HG03097 (cell line): ENCODE measurements around the gene CALML3.
"Not testable (repeated sequence)": the region's sequence is repeated elsewhere in the genome, so short reads cannot be mapped to it uniquely, and the experiment has no call there.

ENCODE experiments used
- ATAC-seq: cut with Tn5 transposase; IDR thresholded peaks from one replicate; pipeline ENCODE4 v1.9.1; 2021; ENCODE audit not compliant: unreplicated experiment, low FRiP score

CALML3 gene

GRCh38 chr10:5551531-5552375, 27.0 kb downstream of the CALML3 start:
- ATAC-seq: no peak

DNA sequence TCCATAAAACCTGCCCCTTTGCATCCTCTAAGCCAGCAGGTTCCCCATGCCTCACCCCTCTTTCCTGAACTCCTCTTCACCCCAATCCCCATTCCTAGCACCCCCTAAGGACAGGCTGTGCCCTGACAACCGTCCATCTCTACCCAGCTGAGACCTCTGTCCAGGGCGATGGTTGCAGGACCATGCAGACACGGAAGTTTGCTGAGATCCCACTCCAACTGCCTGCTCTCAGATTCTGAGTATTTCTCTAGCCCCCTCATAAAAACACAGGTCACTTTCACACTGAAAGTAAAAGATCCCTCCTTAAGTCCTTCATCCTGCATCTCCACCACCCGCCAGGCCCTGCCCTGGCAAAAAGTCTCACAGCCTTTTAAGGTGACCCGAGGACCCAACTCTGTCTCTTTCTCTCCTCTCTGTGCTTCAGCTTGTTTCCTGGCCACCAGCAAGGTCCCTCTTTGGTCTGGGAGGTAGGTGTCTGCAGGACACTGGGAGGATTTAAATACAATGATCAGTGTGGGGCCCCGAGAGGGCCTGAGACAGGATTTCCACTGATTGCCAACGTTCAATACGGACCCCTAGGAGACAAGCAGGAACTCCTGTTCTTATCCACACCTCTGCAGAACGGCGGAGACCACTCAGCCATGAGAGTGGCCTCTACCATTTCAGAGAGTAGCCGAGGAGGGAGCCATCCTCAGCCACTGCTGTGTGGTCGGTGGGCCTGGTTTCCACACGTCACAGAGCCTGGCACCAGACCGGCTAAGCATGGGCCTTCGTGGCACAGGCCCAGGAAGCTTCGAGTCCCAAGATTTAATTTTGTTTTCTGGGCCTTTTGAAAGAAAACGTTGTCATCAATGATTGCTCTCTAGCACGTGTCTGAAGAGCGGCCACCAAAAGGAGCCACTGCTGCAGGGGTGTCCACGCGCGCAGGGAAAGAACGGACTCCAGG, 27.9 kb downstream of the CALML3 start:
- ATAC-seq: no peak

DNA sequence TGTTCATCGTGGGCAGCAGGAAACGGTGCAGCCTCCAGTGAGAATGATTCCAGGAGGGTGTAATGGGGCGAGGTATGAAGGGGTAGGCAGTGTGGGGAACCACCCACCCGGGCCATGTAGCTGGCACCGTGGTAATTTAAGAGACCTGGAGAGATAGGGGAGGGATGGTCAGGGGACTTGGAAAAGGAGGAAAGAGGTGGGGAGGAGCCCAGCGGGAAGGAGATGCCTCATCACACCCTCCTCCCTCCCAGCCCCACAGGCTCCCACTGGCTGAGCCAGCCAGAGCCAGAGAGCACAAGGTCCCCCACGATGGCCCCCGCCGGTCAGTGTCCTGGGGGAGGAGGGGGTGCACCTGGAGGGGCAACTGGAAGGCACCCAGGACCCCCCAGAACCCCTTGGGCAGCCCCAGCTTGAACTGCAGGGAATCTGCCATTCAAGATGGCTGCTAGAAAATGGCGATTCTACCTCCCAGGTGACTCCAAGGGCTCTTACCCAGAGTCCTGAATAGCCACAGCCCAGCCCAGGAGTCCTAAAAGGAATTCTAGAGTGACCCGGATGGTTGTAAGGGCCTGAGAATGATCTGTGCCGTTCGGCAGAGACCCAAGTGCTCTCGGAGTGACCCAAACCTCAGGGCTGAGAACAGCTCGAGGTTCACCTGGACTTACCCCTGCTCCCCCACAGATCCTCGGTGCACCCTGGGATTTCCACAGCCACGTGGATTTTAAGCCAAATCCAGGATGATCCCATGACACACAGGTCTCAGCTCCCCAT, 28.8 kb downstream of the CALML3 start:
- no peak for ATAC-seq

DNA sequence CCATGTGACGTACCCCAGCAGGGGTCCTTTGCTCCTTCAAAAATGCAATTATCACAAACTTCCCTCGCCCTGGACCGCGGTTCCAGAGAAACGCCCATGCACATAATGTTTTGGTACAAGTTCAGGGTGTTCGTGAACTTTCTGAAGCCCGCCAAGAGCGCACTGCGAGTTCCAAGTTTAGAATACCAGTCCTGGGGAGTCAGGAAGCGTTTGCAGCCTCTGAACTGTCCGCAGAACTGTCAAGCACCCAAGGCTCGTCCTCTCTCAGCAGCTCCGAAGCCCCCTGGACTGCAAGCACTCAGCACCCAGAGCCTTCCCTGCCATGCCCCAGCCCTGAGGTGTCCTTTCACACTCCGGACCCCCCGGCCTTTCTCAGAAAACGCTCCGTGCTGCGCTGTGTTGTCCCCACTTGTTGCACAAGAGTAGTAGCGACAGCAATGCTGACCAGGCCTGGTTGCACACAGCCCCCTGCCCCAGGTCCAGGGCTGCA, 30.3 kb downstream of the CALML3 start:
- no peak for ATAC-seq

DNA sequence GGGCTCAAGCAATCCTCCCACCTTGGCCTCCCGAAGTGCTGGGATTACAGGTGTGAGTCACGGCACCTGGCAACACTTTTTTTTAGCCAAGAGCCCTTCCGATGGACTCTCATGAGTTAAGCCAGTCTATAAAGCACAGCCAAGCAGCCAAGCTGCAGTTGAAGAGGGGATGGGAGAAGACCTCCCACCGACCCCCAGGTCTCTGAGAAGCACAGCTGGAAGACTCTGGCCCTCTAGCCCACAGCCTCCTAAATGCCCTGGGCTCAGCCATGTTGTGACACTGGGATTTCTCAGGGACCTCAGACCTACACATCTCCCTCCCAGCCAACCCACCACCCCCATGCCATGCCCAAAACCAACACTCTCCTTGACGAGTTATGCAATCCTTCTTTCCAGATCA, 31.1 kb downstream of the CALML3 start:
- no peak for ATAC-seq

DNA sequence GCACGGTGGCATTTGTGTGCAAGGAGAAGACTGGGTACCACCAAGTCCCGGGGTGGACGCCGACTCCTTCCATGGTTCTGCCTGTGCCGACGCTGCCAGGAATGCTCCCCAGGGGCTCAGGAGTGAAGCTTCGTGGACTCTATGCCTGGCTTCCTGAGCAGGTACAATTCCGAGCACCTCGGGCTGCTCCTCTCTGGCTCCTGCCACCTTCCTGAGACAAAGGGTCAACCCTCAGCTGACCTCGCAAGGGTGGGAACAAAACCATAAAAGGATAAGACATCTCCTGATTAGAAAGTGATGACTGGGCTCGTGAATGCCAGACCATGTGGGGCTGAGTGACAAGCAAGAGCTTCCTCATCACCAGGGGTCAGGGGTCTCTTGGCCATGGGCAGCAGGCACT, 31.8 kb downstream of the CALML3 start:
- ATAC-seq: no peak

DNA sequence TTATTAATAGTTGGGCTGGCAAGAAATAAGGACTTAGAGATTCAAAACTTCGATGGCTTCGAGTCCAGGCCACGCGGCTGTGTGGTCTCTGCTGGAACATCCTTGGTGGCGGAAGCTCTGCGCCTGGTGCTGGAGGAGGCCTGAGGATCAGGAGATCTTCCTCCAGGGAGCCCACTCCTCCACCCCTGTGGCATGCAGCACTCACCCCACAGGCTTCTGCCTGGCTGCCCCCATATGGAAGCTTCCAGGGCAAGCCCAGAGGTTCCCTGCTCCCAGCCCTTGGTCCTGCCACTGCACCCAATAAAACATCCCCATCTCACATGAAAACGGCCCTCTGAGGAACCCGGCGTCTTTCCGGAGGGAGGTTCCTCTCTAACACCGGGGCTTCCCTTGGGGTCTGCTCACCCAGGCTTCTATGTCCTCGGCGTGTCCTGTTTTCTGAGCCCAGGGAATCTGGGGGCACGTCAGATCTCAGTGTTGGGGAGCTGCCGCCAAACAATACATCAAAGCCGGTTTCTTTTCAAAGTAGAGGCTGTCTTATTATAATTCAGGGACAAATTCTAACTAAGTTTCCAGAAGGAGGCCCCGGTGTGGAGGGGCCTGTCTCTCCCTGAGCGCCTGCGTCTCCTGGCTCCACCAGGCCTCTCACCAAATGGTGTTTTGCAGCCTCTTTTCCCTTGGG, 32.4 kb downstream of the CALML3 start:
- ATAC-seq: no peak

DNA sequence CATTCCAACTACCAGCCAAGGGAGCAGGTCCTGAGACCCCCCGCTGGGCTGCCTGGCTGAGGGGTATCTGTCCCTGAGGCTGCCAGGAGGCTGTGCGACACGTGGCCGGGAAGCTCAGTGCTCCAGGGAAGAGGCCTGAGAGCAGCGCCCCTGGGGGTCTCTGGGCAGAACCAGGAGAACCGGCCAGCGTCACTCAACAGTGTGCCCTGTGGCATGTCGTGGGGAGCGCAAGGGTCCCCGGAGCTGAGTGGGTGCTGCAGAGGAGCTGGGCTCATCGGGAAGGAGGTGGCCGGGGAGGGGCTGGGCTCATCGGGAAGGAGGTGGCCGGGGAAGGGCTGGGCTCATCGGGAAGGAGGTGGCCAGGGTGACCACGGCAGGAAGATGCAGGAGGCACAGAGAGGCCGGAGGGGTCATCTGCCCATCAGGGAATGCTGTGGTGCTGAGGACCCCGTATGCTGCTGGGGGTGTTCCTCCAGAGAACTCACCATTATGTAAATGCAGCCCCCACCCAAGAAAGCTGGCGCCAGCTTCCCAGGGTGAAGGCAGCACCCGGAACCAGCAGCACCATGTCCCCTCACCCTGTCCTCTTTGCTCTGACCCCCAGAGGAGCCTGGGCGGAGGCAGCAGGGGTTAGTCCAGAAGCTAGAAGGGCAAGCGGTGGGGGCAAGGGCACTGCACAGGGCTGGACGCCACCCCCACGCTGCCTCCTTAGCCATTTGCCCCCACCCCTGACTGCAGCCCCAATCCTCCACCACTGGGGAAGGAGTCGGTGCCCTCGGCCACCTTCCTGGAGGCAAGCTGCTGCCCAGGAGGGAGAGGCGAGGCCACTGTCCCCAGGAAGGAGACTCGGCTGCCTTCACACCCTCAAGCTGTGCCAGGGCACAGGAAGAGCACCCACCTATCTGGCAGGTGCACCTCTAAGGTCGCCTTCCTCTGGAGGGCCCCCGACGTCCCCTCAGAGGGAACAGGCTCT, 33.3 kb downstream of the CALML3 start:
- no peak for ATAC-seq

- not testable (repeated sequence) for ATAC-seq
These were observed 34.3 kb downstream of the CALML3 start for GRCh38 chr10:5559022-5559421.

DNA sequence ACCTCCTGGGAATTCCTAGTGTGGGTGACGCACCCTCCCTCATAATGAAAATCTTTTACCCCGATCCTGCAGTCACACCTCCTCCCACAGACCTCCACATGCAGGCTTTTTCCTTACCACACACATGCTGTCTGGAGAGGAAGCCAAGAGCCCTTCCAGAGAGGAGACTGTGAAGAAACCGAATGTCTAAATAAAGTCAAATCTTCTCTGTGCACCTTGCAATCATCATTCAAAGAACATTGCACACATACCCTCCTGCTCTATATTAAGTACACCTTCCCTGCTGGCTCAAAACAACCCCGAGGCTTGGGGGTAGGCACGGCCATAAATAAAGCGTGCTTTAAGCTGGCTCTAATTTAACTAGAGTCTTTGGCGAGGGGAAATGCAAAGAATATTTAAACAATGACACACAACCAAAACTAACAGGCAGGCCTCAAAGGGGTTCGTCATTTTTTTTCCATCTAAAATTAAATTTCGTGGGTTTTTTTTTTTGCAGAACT, 34.9 kb downstream of the CALML3 start:
- no peak for ATAC-seq

DNA sequence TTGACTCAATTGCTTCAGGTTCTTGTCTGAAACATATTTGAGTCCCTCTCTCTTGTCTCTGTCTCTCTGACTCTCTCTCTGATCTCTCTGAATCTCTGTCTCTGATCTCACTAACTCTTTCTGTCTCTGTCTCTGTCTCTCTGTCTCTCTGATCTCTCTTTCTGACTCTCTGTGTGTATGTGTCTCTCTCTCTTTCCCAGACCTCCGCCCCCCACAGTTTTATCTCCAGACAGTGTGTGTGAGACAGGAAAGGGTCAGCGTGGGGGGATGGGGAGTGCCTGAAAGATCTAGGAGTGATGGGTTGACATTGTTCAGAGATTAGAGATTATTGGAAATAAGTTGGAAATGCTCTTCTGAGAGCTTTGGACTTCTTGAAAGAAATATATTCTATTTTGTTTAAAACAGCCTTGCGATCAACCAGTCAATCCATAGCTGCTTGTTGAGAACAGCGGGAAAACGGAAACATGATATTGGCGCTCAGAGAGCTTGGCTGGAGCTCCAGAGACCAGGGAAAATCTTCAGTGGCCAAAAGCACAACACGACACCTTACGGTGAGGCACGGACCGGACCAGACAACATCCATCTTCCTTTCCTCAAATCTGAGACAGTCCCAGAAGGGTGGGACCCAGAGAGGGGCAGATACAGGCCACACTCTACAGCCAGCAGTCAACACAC, 35.5 kb downstream of the CALML3 start:
- ATAC-seq: no peak

DNA sequence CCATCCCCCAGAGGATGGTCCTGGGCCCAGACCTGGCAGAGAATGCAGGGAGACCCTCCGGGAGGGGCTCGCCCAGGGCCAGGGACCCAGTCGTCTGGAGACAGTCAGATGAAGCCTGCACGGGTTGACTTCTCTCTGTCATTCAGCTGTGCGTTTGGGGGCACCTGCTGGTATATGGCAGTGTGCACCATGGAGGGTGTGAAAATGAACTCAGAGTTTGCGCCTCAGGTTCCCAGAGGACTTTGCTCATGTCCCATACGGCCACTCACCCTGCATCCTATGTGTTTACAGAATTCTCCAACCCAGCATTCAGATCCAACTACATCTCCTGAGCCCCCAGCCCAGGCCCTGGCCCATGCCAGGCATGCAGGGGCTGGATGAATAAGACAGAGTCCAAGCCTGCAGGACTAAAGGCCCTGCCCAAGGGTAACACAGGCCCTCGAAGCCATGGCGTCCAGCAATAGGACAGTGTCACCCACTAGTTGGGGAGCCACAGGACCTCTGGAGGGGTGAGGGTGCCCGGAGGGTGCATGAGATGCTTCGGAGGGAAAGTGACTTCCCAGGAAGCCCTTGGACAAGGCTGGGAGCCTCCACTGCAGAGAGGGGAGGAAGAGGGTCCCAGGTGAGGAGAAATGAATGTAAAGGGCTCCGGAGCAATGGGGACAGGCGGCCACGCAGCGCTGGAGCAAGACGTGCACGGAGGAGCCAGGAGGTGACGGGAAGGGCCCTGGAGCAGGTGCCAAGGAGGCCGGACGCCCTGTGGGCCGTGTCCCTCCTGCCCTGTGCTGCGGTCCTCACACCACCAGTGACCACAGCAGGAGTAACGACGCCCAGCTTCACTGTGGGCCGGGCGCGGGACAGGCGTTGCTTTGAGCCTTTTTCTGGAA, 36.3 kb downstream of the CALML3 start:
- ATAC-seq: no peak

DNA sequence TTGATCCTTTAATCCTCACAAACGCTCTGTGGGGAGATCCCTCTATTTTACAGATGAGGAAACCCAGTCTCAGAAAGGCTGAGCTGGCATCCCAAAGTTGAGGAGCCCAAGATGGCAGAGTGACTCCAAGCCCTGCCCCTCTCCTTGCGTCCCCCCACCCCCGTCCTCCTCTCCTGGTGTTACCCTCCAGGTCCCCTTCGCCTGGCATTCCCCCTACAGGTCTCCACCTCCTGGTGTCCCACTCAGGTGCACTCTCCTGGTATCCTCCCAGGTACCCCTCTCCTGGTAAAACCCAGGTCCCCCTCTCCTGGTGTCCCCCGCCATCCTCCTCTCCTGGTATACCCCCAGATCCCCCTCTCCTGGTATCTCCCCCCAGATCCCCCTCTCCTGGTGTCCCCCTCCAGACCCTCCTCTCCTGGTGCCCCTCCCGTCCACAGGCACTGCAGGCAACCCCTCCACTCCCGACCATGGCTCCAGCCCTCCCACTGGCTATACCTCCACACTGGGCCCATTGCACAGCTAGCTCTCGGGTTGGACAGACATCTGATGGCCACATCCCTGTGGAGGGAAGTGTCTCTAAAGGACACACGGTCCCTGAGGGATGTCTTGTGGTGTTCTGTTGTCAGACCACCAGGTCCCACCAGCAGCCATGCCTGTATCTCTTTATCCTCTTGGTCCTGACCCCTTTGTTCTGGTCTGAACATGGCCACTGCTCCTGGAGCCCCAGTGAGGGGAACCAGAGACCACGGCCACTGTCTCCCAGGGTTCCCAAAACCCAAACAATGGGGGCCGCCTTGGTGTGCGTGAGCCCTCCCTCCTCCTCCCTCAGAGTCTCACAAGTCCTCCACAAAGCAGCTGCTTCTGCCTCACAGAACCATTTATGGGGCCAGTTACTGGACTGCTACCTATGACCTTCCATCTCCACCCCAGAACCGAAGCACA, 37.2 kb downstream of the CALML3 start:
- no peak for ATAC-seq

DNA sequence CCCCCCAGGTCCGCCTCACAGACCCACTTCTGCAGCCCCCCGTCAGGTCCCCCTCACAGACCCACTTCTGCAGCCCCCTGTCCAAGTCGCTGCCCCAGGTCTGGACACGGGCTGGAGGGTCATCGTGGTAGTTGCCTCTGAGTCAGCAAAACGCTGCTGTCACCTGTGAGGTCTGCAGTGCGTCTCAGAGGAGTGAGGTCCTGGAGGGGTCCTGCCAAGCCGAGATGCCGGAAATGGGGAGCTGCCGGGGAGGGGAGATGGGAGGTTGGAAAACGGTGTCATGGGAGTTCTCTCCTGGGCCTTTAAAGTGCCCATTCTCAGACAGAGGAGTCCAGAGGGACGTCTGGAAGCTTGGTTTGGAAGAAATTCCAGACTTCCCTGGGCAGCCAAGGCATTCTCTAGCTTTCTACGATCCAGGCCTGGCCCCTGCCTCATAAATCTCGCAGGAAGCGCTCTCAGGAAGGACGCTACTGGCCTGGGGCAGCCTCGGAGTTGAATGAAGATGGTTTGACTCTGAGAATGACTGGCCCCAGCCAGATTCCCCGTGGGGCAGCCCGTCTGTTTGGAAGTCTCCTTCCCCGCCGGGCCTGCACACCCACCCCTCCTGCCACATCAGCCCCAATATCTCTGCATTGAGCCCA, 38.7 kb downstream of the CALML3 start:
- ATAC-seq: no peak

DNA sequence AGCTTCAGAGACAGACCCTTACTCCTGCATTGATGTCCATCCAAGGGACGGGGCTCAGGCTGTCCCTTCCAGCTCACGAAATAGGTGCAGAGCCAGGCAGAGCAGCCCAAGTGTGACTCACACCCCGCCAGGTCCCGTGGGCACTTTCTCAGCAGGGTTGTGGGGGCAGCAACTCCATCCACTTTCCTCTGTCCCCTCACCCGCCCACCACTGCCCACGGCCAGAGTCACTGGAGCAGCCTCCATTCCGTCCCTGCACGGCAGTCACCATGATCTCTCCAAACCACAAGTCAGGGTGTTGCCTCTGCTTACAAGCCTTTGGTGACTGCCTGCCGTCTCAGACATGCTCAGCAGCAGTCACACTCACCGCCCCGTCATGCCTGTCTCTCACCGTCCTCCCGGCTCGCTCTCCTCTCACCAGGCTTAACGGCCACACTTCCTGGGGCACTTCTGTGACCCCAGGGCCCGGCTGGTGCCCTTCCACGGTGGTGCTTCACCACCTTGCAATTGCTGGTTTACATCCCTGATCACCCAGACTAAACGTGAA, 39.3 kb downstream of the CALML3 start:
- no peak for ATAC-seq
